GM11168 (cell line): ENCODE results near the gene AUTS2.
"Not testable (repeated sequence)": the region's sequence is repeated elsewhere in the genome, so short reads cannot be mapped to it uniquely, and the experiment has no call there.

ENCODE experiments used
- in situ Hi-C: fragments of 300-500 bp; cut with MboI; formaldehyde crosslinking; loops from one replicate; pipeline ENCODE4 v1.12.0; 2022; ENCODE audit warnings: low sequenced_read_pairs; ENCODE audit not compliant: unreplicated experiment

AUTS2 gene

GRCh38 chr7:70237831-70238575 is 639.7 kb downstream of the AUTS2 start:
- in situ Hi-C loops, result no loop called here

DNA sequence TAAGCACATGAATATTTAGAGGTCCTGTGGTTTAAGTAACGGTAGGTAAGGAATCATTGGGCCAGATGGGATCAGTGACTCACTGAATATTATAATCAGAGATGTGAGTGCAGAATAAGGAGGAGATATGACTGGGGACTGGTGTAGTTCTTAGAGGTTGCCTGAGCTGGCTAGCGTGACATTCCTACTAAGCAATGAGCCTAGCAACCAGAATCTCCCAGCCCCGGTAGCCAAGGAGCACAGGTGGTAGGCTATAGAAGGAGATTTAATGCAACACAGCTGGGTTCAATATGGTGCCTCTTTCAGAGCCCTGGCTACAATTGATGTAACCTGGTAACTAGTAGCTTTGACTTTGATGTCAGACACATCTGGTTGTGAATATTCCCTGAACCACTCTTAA is 641.6 kb downstream of the AUTS2 start:
- in situ Hi-C loops, result no loop called here

DNA sequence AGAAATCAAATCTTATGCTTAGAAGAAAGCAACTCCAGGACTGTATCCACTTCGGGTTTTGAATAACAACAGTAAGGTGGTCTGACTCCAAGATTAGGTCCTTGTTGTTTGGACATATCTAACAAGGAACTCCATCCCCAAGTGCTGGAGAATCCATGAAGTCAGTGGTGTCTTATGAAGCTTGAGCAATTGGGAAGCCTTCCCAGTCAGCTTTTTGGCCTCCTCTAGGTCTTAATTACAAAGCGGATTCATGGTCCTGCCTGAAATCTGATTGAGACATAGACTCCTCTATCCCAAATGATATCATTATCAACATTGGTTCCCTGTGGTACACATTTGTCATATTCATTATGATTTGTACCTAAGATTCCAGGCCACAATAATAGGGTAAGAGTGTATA is 642.6 kb downstream of the AUTS2 start:
- in situ Hi-C loops, result no loop called here

DNA sequence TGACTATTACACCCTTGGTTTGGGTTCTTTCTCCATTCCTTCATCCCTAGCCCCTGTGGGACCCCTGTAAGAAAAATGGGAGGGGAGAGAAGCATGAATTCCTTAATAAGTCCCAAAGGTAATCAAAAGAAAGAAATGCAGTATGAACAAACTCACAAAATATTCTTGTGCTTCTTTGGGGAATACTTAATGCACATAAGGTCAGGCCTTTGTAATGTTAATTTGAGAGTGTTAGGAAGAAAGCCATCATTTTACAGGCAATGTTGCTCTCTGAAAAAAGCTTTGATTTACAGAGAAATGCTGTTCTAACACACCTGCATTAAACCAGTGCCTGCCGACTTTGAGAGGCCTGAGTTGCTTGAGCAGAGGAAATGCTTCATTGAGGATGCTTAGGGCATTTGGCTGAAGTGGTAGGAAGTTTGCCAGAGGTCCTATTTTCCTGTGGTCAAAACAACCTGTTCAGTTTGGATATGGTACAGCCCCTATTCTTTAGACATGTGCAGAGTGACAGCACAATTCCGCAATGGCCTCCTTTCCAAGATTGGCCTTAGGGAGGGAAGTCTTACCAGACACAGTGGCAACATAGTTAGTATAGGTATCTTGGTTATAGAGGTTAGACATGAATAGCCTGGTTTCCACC is 643.4 kb downstream of the AUTS2 start:
- in situ Hi-C loops, result no loop called here

DNA sequence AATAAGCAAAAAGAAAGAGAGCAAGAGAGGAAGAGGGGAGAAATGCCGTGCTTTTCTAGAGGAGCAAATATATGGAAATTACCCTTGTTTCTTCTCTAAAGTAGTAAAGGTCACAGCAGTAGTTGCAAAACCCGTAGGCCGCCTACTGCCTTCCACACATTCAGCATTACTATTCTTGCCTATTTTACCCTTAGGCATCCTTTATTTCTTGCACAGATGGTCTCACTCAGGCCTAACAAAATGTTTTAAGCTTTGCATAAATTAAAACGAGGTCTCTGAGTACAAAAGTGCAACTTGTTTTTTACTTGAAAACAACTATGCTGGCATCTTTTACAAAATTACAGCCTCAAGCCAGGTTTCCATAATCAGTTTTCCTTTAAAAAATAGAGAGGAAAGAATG is 644.6 kb downstream of the AUTS2 start:
- in situ Hi-C loops, result no loop called here

DNA sequence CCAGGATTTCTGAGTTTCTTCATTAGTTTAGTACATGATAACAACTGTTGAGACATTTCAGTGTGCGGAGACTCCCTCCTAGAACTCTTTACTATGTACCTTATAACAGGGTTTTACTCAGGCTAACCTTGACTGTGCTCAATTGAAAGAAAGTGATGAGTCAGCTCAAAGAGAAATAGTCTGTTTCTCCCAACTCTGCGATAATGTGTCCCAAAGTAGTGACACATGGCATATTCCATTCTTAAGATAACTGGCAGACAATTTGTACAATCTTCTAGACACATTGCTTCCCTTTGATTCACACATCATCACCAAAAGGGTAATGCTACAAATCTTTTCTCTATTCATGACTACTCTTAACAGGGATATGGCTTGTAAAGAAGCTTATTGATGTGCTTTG is 645.2 kb downstream of the AUTS2 start:
- in situ Hi-C loops, result no loop called here

GRCh38 chr7:70257921-70258320 is 659.6 kb downstream of the AUTS2 start:
- in situ Hi-C loops, result no loop called here

DNA sequence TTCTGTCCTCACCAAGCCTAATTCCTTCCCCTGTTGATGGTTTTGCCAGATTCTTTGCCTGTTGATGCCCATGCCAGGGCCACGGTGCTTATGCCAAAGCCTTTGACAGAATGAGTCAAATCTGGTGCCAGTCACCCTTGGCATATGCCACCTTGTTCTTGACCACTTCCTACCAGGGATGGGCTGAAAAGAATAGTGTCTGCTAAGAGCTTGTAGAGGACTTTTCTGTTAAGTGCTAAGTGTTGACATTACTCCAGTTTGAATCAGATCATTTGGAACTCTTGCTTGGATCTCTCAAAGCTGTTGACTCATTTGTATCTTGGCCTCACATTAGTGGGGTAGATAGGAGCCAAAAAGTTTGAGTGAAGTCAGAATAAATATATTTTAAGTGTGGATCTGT is 661.2 kb downstream of the AUTS2 start:
- in situ Hi-C loops, result no loop called here

DNA sequence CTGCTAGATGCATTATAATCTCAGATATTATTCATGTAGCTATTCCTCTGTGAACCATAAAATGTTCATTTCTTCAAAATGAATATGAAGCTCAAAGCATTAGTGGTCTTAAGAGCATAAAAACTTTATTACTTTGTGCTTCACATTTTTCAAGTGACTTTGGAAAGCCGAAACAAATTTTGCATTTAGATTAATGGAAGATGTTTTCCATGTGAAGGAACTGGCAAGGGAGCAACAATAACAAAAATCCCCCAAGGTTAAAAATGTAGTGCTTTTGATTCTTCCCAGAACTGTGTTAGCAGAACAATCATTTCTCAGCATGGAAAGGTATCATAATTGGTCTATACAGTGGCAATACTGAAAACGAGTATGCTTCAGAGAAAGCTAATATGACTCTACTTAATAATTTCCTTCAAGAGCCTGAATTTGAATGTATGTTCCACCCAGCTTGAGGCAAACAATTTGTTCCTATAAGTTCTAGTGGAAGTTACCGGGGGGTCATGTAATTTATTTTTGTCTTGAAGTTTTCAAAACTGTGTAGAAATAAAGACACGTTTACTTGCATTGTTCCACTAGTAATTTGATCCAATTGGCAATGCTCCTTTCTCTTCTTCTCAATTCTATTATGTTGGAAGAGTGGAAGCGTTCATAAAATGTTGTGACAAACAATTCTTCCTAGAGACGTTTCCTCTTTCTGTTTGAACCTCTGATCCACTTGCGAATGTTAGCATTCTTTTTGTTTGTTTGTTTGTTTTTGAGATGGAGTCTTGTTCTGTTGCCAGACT is 665.4 kb downstream of the AUTS2 start:
- in situ Hi-C loops, result no loop called here

DNA sequence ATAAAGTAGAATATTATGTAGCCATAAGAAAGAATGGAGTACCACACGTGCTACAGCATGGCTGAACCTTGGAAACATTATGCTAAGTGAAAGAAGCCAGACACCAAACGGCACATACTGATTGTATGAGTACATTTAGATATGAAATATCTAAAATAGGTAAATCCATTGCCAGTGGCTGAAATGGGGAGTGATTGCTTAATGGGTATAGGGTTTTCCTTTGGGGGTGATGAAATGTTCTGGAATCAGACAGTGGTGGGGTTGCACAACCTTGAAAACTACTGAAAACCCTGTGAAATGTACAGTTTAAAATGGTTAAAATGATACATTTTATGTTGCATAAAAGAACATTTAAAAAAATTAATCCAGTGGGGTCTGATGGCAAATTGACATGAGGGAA is 667.9 kb downstream of the AUTS2 start:
- in situ Hi-C loops, result no loop called here

DNA sequence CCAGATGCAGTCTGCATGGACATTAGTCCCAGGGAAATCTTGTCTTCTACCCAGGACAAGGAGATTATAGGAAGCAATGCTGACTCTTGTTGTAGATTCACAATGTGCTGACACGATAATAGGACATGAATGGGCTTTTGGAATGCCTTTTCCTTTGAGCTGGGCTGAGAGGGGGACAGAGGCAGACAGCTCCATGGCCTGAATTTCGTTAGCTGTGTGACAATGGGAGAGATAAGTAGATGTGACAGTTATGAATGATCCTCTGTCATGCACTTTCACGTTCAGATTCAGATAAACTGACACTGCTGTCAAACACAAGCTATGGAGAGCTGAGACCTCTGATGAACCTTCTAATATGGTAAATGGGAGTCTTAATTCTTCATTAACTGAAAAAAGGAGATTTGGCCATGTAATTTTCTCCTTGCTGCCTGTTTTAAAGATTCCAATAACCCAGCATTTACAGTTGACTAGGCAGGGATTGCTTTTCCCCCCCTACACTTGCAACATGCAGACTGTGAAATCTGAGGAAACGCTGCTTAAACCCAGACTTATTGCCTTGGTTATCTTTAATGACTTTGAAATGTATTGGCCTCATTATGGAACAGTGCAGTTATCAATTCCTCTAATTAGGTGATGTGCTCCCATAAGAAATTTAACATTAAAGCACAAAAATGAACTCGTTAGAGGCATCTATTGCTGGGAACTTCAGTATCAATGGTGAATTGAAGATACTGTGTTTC is 669.3 kb downstream of the AUTS2 start:
- in situ Hi-C loops, result no loop called here

DNA sequence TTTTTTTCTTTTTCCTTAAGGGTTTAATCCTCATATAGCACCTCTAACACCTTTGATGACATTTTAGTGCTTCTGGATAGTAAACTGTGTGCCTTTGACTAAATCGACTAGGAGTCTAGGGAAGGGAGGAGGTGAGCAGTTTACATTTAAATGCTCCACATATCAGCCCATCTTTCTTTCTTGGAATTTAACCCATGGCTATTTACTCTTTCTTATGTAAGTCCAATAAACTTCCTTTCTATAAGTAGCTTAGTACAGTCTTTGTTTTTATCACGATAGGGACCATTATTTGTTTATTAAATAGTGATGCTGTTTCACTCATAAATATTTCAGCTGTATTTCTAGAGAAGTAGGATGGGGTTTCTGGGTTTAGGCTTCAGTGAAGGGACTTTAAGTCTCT is 669.9 kb downstream of the AUTS2 start:
- in situ Hi-C loops, result no loop called here

GRCh38 chr7:70270149-70270548 is 671.9 kb downstream of the AUTS2 start:
- in situ Hi-C loops, result no loop called here

GRCh38 chr7:70271617-70272081 is 673.4 kb downstream of the AUTS2 start:
- in situ Hi-C loops, result no loop called here

GRCh38 chr7:70275570-70275969 is 677.3 kb downstream of the AUTS2 start:
- in situ Hi-C loops, result not testable (repeated sequence)

GRCh38 chr7:70285187-70285586 is 686.9 kb downstream of the AUTS2 start:
- in situ Hi-C loops, result no loop called here

DNA sequence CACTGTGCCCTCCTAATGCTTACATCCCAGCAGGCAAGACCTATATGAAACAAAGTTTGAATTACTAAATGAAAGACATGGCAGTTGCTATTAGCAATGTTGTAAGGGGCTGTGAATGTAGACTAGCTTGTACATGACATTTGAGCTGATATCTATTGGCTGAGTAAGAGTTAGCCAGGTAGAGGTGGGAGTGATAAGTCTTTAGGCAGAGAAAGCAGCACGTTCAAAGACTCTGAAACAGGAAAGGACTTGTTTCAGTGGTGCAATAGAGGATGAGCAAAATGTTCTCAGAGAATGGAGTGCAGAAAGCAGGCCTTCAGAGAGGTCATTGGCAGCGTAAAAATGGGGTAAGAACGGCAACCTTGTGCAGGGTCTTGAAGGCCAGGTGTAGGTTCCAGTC is 687.6 kb downstream of the AUTS2 start:
- in situ Hi-C loops, result no loop called here

GRCh38 chr7:70288781-70289456 is 690.6 kb downstream of the AUTS2 start:
- in situ Hi-C loops, result no loop called here

GRCh38 chr7:70292716-70293115 is 694.4 kb downstream of the AUTS2 start:
- in situ Hi-C loops, result no loop called here
